GM19239 (cell line): Measurements from ENCODE around the gene OTOA.
"Not testable (repeated sequence)": the region's sequence is repeated elsewhere in the genome, so short reads cannot be mapped to it uniquely, and the experiment has no call there.

Source experiments
- DNase-seq: peaks from one replicate; pipeline ENCODE4 v3.0.0; 2011; ENCODE audit warnings: low spot score; ENCODE audit not compliant: insufficient read length
- FAIRE-seq: peaks from 2 replicates; lab custom pipeline; 2011; peaks lifted over from hg19 to GRCh38; lab: Jason Lieb, UNC

Gene OTOA

DNA sequence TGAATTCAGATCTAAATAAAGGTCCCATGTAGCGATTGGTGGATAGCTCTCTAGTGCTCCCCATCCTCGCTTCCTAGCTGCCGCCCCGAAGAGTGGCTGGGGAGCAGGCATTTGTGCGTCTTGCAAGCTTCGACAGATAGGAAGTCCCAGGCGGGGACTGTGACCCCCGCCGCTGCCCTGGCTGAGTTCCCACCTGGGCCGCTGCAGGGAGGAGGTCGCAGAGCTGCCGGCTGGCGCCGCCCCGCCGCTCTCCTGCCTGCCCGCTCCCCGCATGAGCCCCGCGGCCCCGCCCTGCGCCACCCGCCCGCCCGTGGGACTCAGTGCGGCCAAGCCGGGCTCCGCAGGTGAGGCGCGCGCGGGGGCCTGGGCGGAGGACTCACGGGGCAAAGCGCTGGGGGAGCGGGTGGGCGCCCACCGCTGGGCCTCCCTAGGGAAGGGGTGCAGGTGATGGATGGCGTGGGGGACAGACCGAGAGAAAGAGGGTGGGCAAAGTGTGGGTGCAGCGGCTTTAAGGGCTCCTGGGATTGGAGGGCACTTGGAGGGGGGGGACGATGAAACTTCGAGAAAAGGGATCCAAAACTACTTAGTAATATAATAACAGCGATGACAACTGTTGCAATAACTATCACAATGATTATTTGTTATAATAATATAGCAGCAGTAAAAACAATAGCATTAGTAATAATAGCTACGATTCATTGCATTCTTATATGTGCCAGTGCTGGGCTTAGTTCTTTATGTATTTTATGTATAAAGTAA lies at the start of gene OTOA:
TSS of gene OTOA (plus strand) at position 80 of the 759 bp plus-strand sequence. CDS start 14,547 bp downstream, outside the sequence.
- no peak for DNase-seq
- no peak for FAIRE-seq

GRCh38 chr16:21614896-21615295 lies 48.9 kb upstream of the OTOA start:
- no peak for FAIRE-seq
- no peak for DNase-seq

GRCh38 chr16:21617607-21618006 lies 46.2 kb upstream of the OTOA start:
- DNase-seq (no peak), FAIRE-seq (no peak)

GRCh38 chr16:21618281-21618680 lies 45.5 kb upstream of the OTOA start:
- FAIRE-seq (no peak), DNase-seq (no peak)

- DNase-seq (no peak), FAIRE-seq (no peak)
Observed at GRCh38 chr16:21619765-21620425, 43.9 kb upstream of the OTOA start.

DNA sequence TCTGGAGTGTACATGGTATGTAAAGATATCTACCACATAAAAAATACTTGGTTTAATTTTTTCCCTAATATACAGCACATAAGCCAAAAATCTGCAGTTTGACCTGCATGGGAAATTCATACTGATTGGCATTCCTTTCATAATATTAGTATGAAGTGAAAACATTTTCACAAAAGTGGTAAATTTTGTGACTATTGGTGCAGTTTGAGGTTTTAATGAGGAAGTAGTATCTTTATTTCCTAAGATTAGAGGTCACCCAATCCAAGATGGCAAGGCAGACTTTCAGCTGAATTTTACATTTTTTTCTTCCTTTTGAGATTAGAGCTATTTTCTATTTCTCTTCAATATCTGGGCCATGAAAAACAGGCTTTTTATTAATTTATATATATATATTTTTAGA lies 43.2 kb upstream of the OTOA start:
- no peak for DNase-seq
- no peak for FAIRE-seq

GRCh38 chr16:21622545-21622944 lies 41.2 kb upstream of the OTOA start:
- DNase-seq (no peak), FAIRE-seq (no peak)

- peak; percentile 64 for FAIRE-seq
- DNase-seq, result no peak
Observed at GRCh38 chr16:21625026-21625425, 38.7 kb upstream of the OTOA start.

- no peak for DNase-seq
Observed at GRCh38 chr16:21626659-21627277, 37.0 kb upstream of the OTOA start.

GRCh38 chr16:21628121-21628726 lies 35.5 kb upstream of the OTOA start:
- FAIRE-seq, result no peak

More at GRCh38 chr16:21626659-21627277, 37.0 kb upstream of the OTOA start:
- peak; percentile 8 for FAIRE-seq

DNA sequence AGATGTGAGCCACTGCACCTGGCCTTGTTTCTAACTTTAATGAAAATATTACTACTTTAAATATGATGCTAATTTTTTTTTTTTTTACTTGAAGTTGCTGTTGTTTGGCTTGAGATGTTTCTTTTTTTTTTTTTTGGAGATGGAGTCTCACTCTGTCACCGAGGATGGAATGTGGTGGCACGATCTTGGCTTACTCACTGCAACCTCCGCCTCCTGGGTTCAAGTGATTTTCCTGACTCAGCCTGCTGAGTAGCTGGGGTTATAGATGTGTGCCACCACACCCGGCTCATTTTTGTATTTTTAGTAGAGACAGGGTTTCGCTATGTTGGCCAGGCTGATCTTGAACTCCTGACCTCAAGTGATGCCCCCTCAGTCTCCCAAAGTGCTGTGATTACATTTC lies 35.0 kb upstream of the OTOA start:
- no peak for FAIRE-seq
- DNase-seq, result no peak

More at GRCh38 chr16:21628121-21628726, 35.5 kb upstream of the OTOA start:
- DNase-seq, result no peak

GRCh38 chr16:21629616-21630539 lies 33.9 kb upstream of the OTOA start:
- DNase-seq, FAIRE-seq: not testable (repeated sequence)

GRCh38 chr16:21630866-21631265 lies 32.9 kb upstream of the OTOA start:
- DNase-seq, FAIRE-seq: not testable (repeated sequence)

GRCh38 chr16:21631376-21631775 lies 32.4 kb upstream of the OTOA start:
- DNase-seq, FAIRE-seq: not testable (repeated sequence)

- DNase-seq, FAIRE-seq: not testable (repeated sequence)
Observed at GRCh38 chr16:21631951-21632575, 31.7 kb upstream of the OTOA start.

GRCh38 chr16:21634216-21634615 lies 29.6 kb upstream of the OTOA start:
- FAIRE-seq (no peak), DNase-seq (no peak)

DNA sequence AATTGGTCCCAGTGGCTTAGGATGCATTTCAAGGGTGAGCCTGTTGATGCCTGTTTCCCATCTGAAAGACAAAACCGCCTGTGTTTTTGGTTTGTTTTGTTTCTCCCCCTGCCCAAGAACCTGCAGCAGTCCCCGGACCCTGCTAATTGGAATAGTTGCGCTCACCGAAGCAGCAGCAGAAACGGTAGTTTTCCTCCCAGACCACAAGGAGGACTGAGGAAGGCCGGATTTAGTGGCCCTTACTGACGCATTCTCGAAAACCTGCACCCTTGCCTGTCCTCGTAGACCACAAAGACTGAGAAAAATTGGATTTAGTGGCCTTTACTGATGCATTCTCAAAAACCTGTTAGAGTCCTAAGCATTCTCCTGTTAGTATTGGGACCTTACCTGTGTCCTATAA lies 28.1 kb upstream of the OTOA start:
- not testable (repeated sequence) for FAIRE-seq, DNase-seq

- no peak for FAIRE-seq
- DNase-seq, result no peak
Observed at GRCh38 chr16:21637032-21637968, 26.5 kb upstream of the OTOA start.
